Neural cell (in vitro differentiated cells): ENCODE data around the gene MAPRE3. TPM values are rescaled to one million over a fixed set of nuclear protein-coding genes. Genes with fewer than 3 reads are reported as not detected.
A peak's percentile ranks its signal among the peaks of the same experiment; 100 is the strongest.

Experiments used
- H2AFZ ChIP-seq: fragments of 200-600, 300-800 bp; sonication (generic), shearing (Covaris generic); 2 replicates; pipeline ENCODE4 v1.6.0; 2014; ENCODE audit warnings: low read depth, mild to moderate bottlenecking, antibody characterized with exemption, low read length, moderate library complexity
- H3F3A ChIP-seq: fragments of 200-600 bp; shearing (Covaris generic); 2 replicates; pipeline ENCODE4 v1.6.1; 2016; ENCODE audit warnings: mild to moderate bottlenecking, moderate library complexity, mixed read lengths, antibody characterized with exemption, low read length; ENCODE audit not compliant: insufficient read depth, poor library complexity, severe bottlenecking
- H3K27ac ChIP-seq: fragments of 200-600, 300-800 bp; sonication (generic), shearing (Covaris generic); 2 replicates; pipeline ENCODE4 v1.5.1; 2014; ENCODE audit warnings: mild to moderate bottlenecking, low read length, moderate library complexity
- H3K27me3 ChIP-seq: fragments of 300-800, 200-600 bp; sonication (generic), shearing (Covaris generic); 2 replicates; pipeline ENCODE4 v1.6.0; 2014; ENCODE audit warnings: mild to moderate bottlenecking, low read depth, low read length, moderate library complexity; ENCODE audit not compliant: insufficient read depth
- H3K36me3 ChIP-seq: fragments of 300-800, 200-600 bp; sonication (generic), shearing (Covaris generic); 2 replicates; pipeline ENCODE4 v1.5.1; 2014; ENCODE audit warnings: mild to moderate bottlenecking, antibody characterized with exemption, low read length, moderate library complexity; ENCODE audit not compliant: insufficient read depth
- H3K4me2 ChIP-seq: fragments of 300-800, 200-600 bp; sonication (generic), shearing (Covaris generic); 2 replicates; pipeline ENCODE4 v1.6.0; 2014; ENCODE audit warnings: mild to moderate bottlenecking, low read length
- H3K4me3 ChIP-seq: fragments of 300-800, 200-600 bp; sonication (generic), shearing (Covaris generic); 2 replicates; pipeline ENCODE4 v1.5.1; 2014; ENCODE audit warnings: mild to moderate bottlenecking, low read length, moderate library complexity
- H3K79me2 ChIP-seq: fragments of 200-600 bp; shearing (Covaris generic); replicated peaks from 2 replicates; pipeline ENCODE4 v1.6.0; 2014; ENCODE audit warnings: mild to moderate bottlenecking, low read length, moderate library complexity; ENCODE audit not compliant: insufficient read depth
- H3K9ac ChIP-seq: fragments of 300-800, 200-600 bp; sonication (generic), shearing (Covaris generic); 2 replicates; pipeline ENCODE4 v1.6.1; 2016; ENCODE audit warnings: mild to moderate bottlenecking, low read length, mixed read lengths
- H3K9me2 ChIP-seq: fragments of 200-600 bp; shearing (Covaris generic); 2 replicates; pipeline ENCODE4 v1.6.1; 2016; ENCODE audit warnings: mild to moderate bottlenecking, low read length, mixed read lengths; ENCODE audit not compliant: insufficient read depth
- H3K9me3 ChIP-seq: fragments of 200-600, 300-800 bp; sonication (generic), shearing (Covaris generic); 2 replicates; pipeline ENCODE4 v1.6.1; 2016; ENCODE audit warnings: mild to moderate bottlenecking, mixed run types, low read length, moderate library complexity, mixed read lengths
- H4K20me1 ChIP-seq: fragments of 200-600 bp; shearing (Covaris generic); 2 replicates; pipeline ENCODE4 v1.6.1; 2016; ENCODE audit warnings: mild to moderate bottlenecking, mixed run types; ENCODE audit not compliant: insufficient read depth
- EP300 ChIP-seq: fragments of 450-650 bp; conservative IDR thresholded peaks from 2 replicates; pipeline ENCODE4 v1.6.1; 2014; ENCODE audit warnings: antibody characterized with exemption, mild to moderate bottlenecking, moderate library complexity; ENCODE audit not compliant: poor library complexity, severe bottlenecking
- EZH2 ChIP-seq: fragments of 200-600, 300-800 bp; shearing (Covaris generic), sonication (generic); IDR thresholded peaks from 2 replicates; pipeline ENCODE4 v1.6.1; 2014; ENCODE audit warnings: antibody characterized with exemption, low read length, borderline replicate concordance, mild to moderate bottlenecking; ENCODE audit not compliant: insufficient read depth, poor library complexity, severe bottlenecking
- MXI1 ChIP-seq: fragments of 450-650 bp; conservative IDR thresholded peaks from 2 replicates; pipeline ENCODE4 v1.6.1; 2014; ENCODE audit warnings: antibody characterized with exemption, mild to moderate bottlenecking; ENCODE audit not compliant: poor library complexity, severe bottlenecking
- POLR2AphosphoS5 ChIP-seq: IDR thresholded peaks from 2 replicates; pipeline ENCODE4 v1.6.1; 2012
- RAD21 ChIP-seq: fragments of 450-650 bp; conservative IDR thresholded peaks from 2 replicates; pipeline ENCODE4 v1.6.1; 2014; ENCODE audit warnings: antibody characterized with exemption, mild to moderate bottlenecking, moderate library complexity
- REST ChIP-seq: IDR thresholded peaks from 2 replicates; pipeline ENCODE4 v1.6.1; 2012; ENCODE audit warnings: borderline replicate concordance
- SMC3 ChIP-seq: fragments of 450-650 bp; conservative IDR thresholded peaks from 2 replicates; pipeline ENCODE4 v1.6.1; 2014; ENCODE audit warnings: antibody characterized with exemption, mild to moderate bottlenecking, moderate library complexity; ENCODE audit not compliant: poor library complexity
- TAF1 ChIP-seq: IDR thresholded peaks from 2 replicates; pipeline ENCODE4 v1.6.1; 2012; ENCODE audit warnings: low read depth
- polyA plus RNA-seq: library from polyadenylated mRNA; depleted of rRNA; stranded (reverse); fragments of >200 nt; gene quantifications from 2 replicates; pipeline ENCODE4 v1.2.3, GENCODE V29; 2014
- TF ChIP-seq, protein P1 (sequence below): fragments of 450-650 bp; IDR thresholded peaks from 2 replicates; pipeline ENCODE4 v1.5.1; 2014; ENCODE audit warnings: antibody characterized with exemption, mild to moderate bottlenecking, moderate library complexity; ENCODE audit not compliant: poor library complexity, severe bottlenecking

The MAPRE3 gene
- polyA plus RNA-seq, 1 donor from 2014 or later = 69.2 TPM

GRCh38 chr2:27029051-27029450 lies 58.6 kb downstream of the MAPRE3 start:
- Histone ChIP-seq H3F3A (no peaks in the 10 kb centered on the region), H3K27me3 (no peaks in the 10 kb centered on the region), H3K79me2 (peaks cover 3% of the 10 kb centered on the region), H3K4me2 (no peak overlapping the region), H4K20me1 (peaks cover 2% of the 10 kb centered on the region), H3K27ac (no peak overlapping the region), H3K9me3 (no peaks in the 10 kb centered on the region), H2AFZ (no peak overlapping the region), H3K9me2 (no peaks in the 10 kb centered on the region), H3K4me3 (no peak overlapping the region), H3K9ac (no peak overlapping the region), H3K36me3 (no peaks in the 10 kb centered on the region)
- TF ChIP-seq EP300 = no peak
- TF ChIP-seq RAD21 = no peak
- TF ChIP-seq TAF1 = no peak
- no peak for TF ChIP-seq POLR2AphosphoS5
- TF ChIP-seq EZH2 = no peak
- TF ChIP-seq REST = no peak

GRCh38 chr2:27032495-27033252 lies 62.2 kb downstream of the MAPRE3 start, which contains the start of gene TMEM214:
Gene TMEM214 (plus strand): TSS chr2:27032965. CDS start chr2:27033016, 51 bp downstream.
- Histone ChIP-seq H3K4me2 (peak within 1 kb of the TSS; percentile 95), H3K9ac (peak within 1 kb of the TSS; percentile 68), H3K79me2 (peaks cover 3% of the 10 kb centered on the region), H2AFZ (peak within 1 kb of the TSS; percentile 42), H3F3A (no peaks in the 10 kb centered on the region), H3K27me3 (no peaks in the 10 kb centered on the region), H4K20me1 (no peaks in the 10 kb centered on the region), H3K27ac (peak within 1 kb of the TSS; percentile 38), H3K9me3 (no peaks in the 10 kb centered on the region), H3K9me2 (no peaks in the 10 kb centered on the region), H3K4me3 (peak within 1 kb of the TSS; percentile 87), H3K36me3 (no peaks in the 10 kb centered on the region)
- TF ChIP-seq RAD21 (peak; percentile 39), EP300 (peak; percentile 42), SMC3 (peak; percentile 20), POLR2AphosphoS5 (peak; percentile 58), REST (peak; percentile 28), MXI1 (peak; percentile 89), EZH2 (no peak), TAF1 (peak; percentile 37)
- TF ChIP-seq, protein P1, sequence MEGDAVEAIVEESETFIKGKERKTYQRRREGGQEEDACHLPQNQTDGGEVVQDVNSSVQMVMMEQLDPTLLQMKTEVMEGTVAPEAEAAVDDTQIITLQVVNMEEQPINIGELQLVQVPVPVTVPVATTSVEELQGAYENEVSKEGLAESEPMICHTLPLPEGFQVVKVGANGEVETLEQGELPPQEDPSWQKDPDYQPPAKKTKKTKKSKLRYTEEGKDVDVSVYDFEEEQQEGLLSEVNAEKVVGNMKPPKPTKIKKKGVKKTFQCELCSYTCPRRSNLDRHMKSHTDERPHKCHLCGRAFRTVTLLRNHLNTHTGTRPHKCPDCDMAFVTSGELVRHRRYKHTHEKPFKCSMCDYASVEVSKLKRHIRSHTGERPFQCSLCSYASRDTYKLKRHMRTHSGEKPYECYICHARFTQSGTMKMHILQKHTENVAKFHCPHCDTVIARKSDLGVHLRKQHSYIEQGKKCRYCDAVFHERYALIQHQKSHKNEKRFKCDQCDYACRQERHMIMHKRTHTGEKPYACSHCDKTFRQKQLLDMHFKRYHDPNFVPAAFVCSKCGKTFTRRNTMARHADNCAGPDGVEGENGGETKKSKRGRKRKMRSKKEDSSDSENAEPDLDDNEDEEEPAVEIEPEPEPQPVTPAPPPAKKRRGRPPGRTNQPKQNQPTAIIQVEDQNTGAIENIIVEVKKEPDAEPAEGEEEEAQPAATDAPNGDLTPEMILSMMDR = no peak
